GM18508 (cell line): ENCODE measurements around the gene CCL7.
"Not testable (repeated sequence)": the region's sequence is repeated elsewhere in the genome, so short reads cannot be mapped to it uniquely, and the experiment has no call there.

Experiments used
- ATAC-seq: cut with Tn5 transposase; IDR thresholded peaks from one replicate; pipeline ENCODE4 v1.9.1; 2021; ENCODE audit warnings: moderate number of reproducible peaks; ENCODE audit not compliant: insufficient read depth, unreplicated experiment

CCL7 gene

GRCh38 chr17:34269969-34270368 lies at the start of gene CCL7:
Gene CCL7 (plus strand): TSS chr17:34270221. CDS start chr17:34270291, 70 bp downstream.
- ATAC-seq = no peak

GRCh38 chr17:34220752-34221395 lies 49.1 kb upstream of the CCL7 start:
- ATAC-seq = no peak

- ATAC-seq = no peak
Measured at GRCh38 chr17:34221411-34221810, 48.6 kb upstream of the CCL7 start.

- no peak for ATAC-seq
Measured at GRCh38 chr17:34222722-34223497, 47.1 kb upstream of the CCL7 start.

- ATAC-seq = no peak
Measured at GRCh38 chr17:34225046-34225445, 45.0 kb upstream of the CCL7 start.

GRCh38 chr17:34226011-34226743 lies 43.8 kb upstream of the CCL7 start:
- no peak for ATAC-seq

GRCh38 chr17:34226744-34227034 lies 43.3 kb upstream of the CCL7 start:
- ATAC-seq = no peak

- ATAC-seq = not testable (repeated sequence)
Measured at GRCh38 chr17:34227293-34227692, 42.7 kb upstream of the CCL7 start.

GRCh38 chr17:34227707-34228106 lies 42.3 kb upstream of the CCL7 start:
- ATAC-seq = no peak

GRCh38 chr17:34228781-34229180 lies 41.2 kb upstream of the CCL7 start:
- no peak for ATAC-seq

GRCh38 chr17:34230342-34230741 lies 39.7 kb upstream of the CCL7 start:
- ATAC-seq = no peak

GRCh38 chr17:34234616-34235015 lies 35.4 kb upstream of the CCL7 start:
- no peak for ATAC-seq

- no peak for ATAC-seq
Measured at GRCh38 chr17:34235389-34236028, 34.5 kb upstream of the CCL7 start.

GRCh38 chr17:34236281-34236892 lies 33.6 kb upstream of the CCL7 start:
- ATAC-seq = no peak

GRCh38 chr17:34237458-34237857 lies 32.6 kb upstream of the CCL7 start:
- no peak for ATAC-seq

- ATAC-seq = no peak
Measured at GRCh38 chr17:34241062-34241461, 29.0 kb upstream of the CCL7 start.

- no peak for ATAC-seq
Measured at GRCh38 chr17:34242587-34243363, 27.2 kb upstream of the CCL7 start.

GRCh38 chr17:34243364-34244320 lies 26.4 kb upstream of the CCL7 start:
- ATAC-seq = no peak
